ENCODE measurements around the gene SLC2A13. TPM values are rescaled to one million over a fixed set of nuclear protein-coding genes. Genes with fewer than 3 reads are reported as not detected.

Gene SLC2A13
- total and polyA plus RNA-seq, 2 donors (not counting 1 experiment from before 2014, with no cell fraction given): 5.4 to 10.2 TPM

DNA sequence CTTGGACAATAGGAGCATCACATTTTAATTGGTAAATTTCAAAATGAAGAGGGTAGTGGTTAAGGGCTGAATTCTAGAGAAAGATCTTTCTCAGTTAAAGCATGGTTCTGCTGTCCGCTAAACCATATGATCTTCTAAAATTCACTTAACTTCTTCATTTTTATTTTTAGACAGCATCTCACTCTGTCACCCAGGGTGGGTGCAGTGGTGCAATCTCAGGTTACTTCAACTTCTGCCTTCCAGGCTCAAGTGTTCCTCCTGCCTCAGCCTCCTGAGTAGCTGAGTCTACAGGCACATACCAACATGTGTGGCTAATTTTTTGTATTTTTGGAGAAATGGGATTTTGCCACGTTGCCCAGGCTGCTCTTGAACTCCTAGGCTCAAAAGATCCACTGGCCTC, 259.6 kb downstream of the SLC2A13 start:
- Histone ChIP-seq H3K4me3 (replicated peaks in 1 of 4; ENCODE audit: control extremely low read depth in 1 of 4, insufficient read depth in 1 of 4, low read depth in 3 of 4, low read length in 4 of 4) (no peak overlapping the region), H3K79me2 (ENCODE audit: control insufficient read depth, insufficient read depth, low read length) (no peaks in the 10 kb centered on the region), H3K9ac (ENCODE audit: insufficient read depth, low read length) (no peak overlapping the region), H2AFZ (ENCODE audit: low read length) (no peak overlapping the region), H3K9me3 (ENCODE audit: control insufficient read depth, insufficient read depth, low read depth, low read length) (no peaks in the 10 kb centered on the region), H3K4me1 (ENCODE audit: control insufficient read depth, extremely low read depth, insufficient read depth, low read length) (no peaks in the 10 kb centered on the region), H3K4me2 (ENCODE audit: extremely low read depth, insufficient read depth, low read length) (no peak overlapping the region), H3K36me3 (ENCODE audit: control insufficient read depth, insufficient read depth, low read length) (no peaks in the 10 kb centered on the region), H4K20me1 (ENCODE audit: control insufficient read depth, extremely low read depth, insufficient read depth, low read length) (no peaks in the 10 kb centered on the region), H3K27me3 (ENCODE audit: control insufficient read depth, insufficient read depth, low read length) (no peaks in the 10 kb centered on the region), H3K27ac (ENCODE audit: insufficient read depth, low read length) (no peak overlapping the region)
- no peak for DNase-seq (ENCODE audit: low read depth in 2 of 2)
- TF ChIP-seq EZH2 (IDR thresholded peaks at IDR 0.05; ENCODE audit: low read length, missing control alignments): no peak
- no peak for TF ChIP-seq CTCF (conservative IDR thresholded peaks at IDR 0.05 in 1 of 2, IDR thresholded peaks at IDR 0.05 in 1 of 2; ENCODE audit: low read depth in 1 of 2, low read length in 2 of 2)

DNA sequence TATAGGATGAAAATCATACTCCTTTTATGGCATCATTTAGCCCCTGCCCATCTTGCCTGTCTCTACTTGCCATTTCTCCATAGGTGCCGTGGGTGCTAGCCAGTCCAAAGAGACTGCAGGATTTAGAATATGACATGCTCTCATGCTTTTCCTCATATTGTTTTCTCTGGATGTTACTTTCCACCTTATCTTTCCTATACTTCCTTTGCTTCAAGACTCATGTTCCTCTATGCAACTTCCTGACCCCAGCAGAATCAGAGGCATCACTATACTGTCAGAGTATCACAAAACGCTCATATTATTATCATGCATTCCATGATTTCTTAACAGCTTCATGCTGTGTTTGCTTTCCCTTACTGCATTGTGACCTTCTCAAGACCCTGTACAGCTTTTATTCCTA, 265.5 kb downstream of the SLC2A13 start:
- Histone ChIP-seq H3K79me2 (ENCODE audit: control insufficient read depth, insufficient read depth, low read length) (no peaks in the 10 kb centered on the region), H3K4me1 (ENCODE audit: control insufficient read depth, extremely low read depth, insufficient read depth, low read length) (no peaks in the 10 kb centered on the region), H3K9me3 (ENCODE audit: control insufficient read depth, insufficient read depth, low read depth, low read length) (no peaks in the 10 kb centered on the region), H3K9ac (ENCODE audit: insufficient read depth, low read length) (no peak overlapping the region), H2AFZ (ENCODE audit: low read length) (no peak overlapping the region), H3K27ac (ENCODE audit: insufficient read depth, low read length) (no peak overlapping the region), H3K4me2 (ENCODE audit: extremely low read depth, insufficient read depth, low read length) (no peak overlapping the region), H3K27me3 (ENCODE audit: control insufficient read depth, insufficient read depth, low read length) (no peaks in the 10 kb centered on the region), H4K20me1 (ENCODE audit: control insufficient read depth, extremely low read depth, insufficient read depth, low read length) (no peaks in the 10 kb centered on the region), H3K4me3 (replicated peaks in 1 of 4; ENCODE audit: control extremely low read depth in 1 of 4, insufficient read depth in 1 of 4, low read depth in 3 of 4, low read length in 4 of 4) (no peak overlapping the region), H3K36me3 (ENCODE audit: control insufficient read depth, insufficient read depth, low read length) (no peaks in the 10 kb centered on the region)
- TF ChIP-seq EZH2 (IDR thresholded peaks at IDR 0.05; ENCODE audit: low read length, missing control alignments) (no peak), CTCF (conservative IDR thresholded peaks at IDR 0.05 in 1 of 2, IDR thresholded peaks at IDR 0.05 in 1 of 2; ENCODE audit: low read depth in 1 of 2, low read length in 2 of 2) (no peak)
- DNase-seq (ENCODE audit: low read depth in 2 of 2): no peak

DNA sequence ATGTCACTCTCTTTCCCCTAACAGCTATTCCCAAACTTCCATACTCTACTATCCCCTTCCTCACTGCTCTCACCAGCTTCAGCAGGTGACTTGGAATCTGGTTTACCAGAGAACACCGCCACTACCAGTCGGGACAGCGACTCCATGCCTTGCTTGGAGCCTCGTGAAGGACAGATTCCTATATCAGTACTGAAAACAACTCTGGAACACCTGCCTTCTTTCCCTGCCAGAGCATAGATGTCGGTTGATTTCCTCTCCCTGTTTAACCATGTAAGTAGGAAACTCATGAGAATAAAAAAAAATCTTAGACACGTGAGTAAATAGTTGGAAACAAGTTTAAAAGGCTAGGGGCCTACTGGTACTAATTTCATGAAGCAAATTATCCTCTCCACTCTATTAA, 266.8 kb downstream of the SLC2A13 start:
- H3K9me3 ChIP-seq (ENCODE audit: control insufficient read depth, insufficient read depth, low read depth, low read length): no peaks in the 10 kb centered on the region
- H3K79me2 ChIP-seq (ENCODE audit: control insufficient read depth, insufficient read depth, low read length): no peaks in the 10 kb centered on the region
- no peak for DNase-seq (ENCODE audit: low read depth in 2 of 2)

More for the DNA sequence above, 266.8 kb downstream of the SLC2A13 start:
- no peak overlapping the region for H3K27ac ChIP-seq (ENCODE audit: insufficient read depth, low read length)
- H3K4me2 ChIP-seq (ENCODE audit: extremely low read depth, insufficient read depth, low read length): no peak overlapping the region
- no peaks in the 10 kb centered on the region for H4K20me1 ChIP-seq (ENCODE audit: control insufficient read depth, extremely low read depth, insufficient read depth, low read length)
- H3K27me3 ChIP-seq (ENCODE audit: control insufficient read depth, insufficient read depth, low read length): no peaks in the 10 kb centered on the region
- H3K36me3 ChIP-seq (ENCODE audit: control insufficient read depth, insufficient read depth, low read length): no peaks in the 10 kb centered on the region
- no peak overlapping the region for H2AFZ ChIP-seq (ENCODE audit: low read length)
- no peaks in the 10 kb centered on the region for H3K4me1 ChIP-seq (ENCODE audit: control insufficient read depth, extremely low read depth, insufficient read depth, low read length)
- H3K9ac ChIP-seq (ENCODE audit: insufficient read depth, low read length): no peak overlapping the region
- no peak overlapping the region for H3K4me3 ChIP-seq (replicated peaks in 1 of 4; ENCODE audit: control extremely low read depth in 1 of 4, insufficient read depth in 1 of 4, low read depth in 3 of 4, low read length in 4 of 4)
- TF ChIP-seq EZH2 (IDR thresholded peaks at IDR 0.05; ENCODE audit: low read length, missing control alignments) (no peak), CTCF (conservative IDR thresholded peaks at IDR 0.05 in 1 of 2, IDR thresholded peaks at IDR 0.05 in 1 of 2; ENCODE audit: low read depth in 1 of 2, low read length in 2 of 2) (no peak)
